ENCODE results near the gene BCKDK. TPM values are rescaled to one million over a fixed set of nuclear protein-coding genes. Genes with fewer than 3 reads are reported as not detected.
A peak's percentile ranks its signal among the peaks of the same experiment; 100 is the strongest.
"Not testable (repeated sequence)": the region's sequence is repeated elsewhere in the genome, so short reads cannot be mapped to it uniquely, and the experiment has no call there.

BCKDK gene
- polyA plus RNA-seq, 4 donors = 23.8 to 30.5 (median 27.6) TPM

DNA sequence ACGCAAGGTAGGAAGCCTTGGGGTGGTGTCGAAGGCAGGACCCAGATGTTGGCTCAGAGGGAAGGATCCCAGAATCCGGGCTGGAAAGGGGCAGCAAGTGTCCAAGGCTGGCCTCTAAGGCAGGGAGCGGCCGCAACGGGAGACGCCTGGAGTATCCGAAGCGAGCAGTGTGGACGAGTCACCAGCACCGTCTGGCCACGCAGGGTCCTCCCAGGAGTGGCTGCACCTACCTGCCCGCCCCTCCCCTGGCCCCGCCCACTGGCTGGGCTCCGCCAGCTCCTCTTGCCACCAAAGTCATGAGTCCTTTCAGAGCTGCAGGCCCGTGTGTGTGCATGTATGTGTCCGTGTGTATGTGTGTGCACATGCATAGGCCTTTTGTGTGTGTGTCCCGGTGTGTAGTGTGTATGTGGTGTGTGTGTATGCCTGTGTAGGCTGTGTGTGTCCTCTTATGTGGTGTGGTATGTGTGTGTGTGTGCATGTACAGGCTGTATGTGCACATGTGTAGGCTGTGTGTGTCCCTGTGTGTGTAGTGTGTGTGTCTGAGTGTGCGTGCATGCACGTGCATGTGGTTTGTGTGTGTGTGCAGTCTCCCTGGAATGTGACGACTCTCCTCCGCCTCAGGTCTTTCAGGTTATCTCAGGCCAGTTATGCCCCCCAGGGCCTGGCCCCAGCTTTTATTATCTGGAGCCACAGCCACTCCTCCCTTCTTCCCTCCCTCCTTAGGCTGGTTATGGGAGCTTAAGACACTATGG is 27.5 kb downstream of the BCKDK start, which contains the start of gene PRSS8:
TSS of gene PRSS8 (minus strand) at position 193 of the 752 bp plus-strand sequence. CDS start 229 bp downstream, outside the sequence.
- H3K9me3 ChIP-seq (ENCODE audit: control insufficient read depth in 2 of 2, insufficient read depth in 1 of 2, low read depth in 1 of 2, low read length in 1 of 2) = no peaks in the 10 kb centered on the region
- no peaks in the 10 kb centered on the region for H3K27me3 ChIP-seq (ENCODE audit: control insufficient read depth in 3 of 3, insufficient read depth in 3 of 3, low read length in 3 of 3)
- H3K4me1 ChIP-seq (ENCODE audit: control insufficient read depth in 3 of 3, insufficient read depth in 2 of 3, low read depth in 1 of 3, low read length in 2 of 3) = peaks cover 0 to 68% (median 8%) of the 10 kb centered on the region in 3 donors
- H3K4me3 ChIP-seq (ENCODE audit: low read depth in 1 of 3, low read length in 3 of 3) = peak within 1 kb of the TSS; percentile 51 to 94 (median 94)
- DNase-seq (peak; percentile 95), FAIRE-seq (no peak)
- WGBS, 3 donors = 21 to 46% (median 29%) methylated on average over 20 to 22 of the region's 22 CpGs
- H3K36me3 ChIP-seq (ENCODE audit: control insufficient read depth in 3 of 3, insufficient read depth in 2 of 3, low read depth in 1 of 3, low read length in 3 of 3) = peaks cover 0 to 40% (median 0%) of the 10 kb centered on the region in 3 donors
- H3K27ac ChIP-seq (ENCODE audit: low read depth in 1 of 3, low read length in 2 of 3) = peak within 1 kb of the TSS; percentile 90 to 98 (median 94)

GRCh38 chr16:31136287-31136662 is 28.1 kb downstream of the BCKDK start:
- no peak for DNase-seq
- H3K4me1 ChIP-seq (ENCODE audit: control insufficient read depth in 3 of 3, insufficient read depth in 2 of 3, low read depth in 1 of 3, low read length in 2 of 3) = peaks cover 2 to 69% (median 9%) of the 10 kb centered on the region in 3 donors
- H3K36me3 ChIP-seq (ENCODE audit: control insufficient read depth in 3 of 3, insufficient read depth in 2 of 3, low read depth in 1 of 3, low read length in 3 of 3) = peaks cover 0 to 35% (median 0%) of the 10 kb centered on the region in 3 donors
- no peak overlapping the region for H3K4me3 ChIP-seq (ENCODE audit: low read depth in 1 of 3, low read length in 3 of 3)
- FAIRE-seq = no peak
- no peaks in the 10 kb centered on the region for H3K27me3 ChIP-seq (ENCODE audit: control insufficient read depth in 3 of 3, insufficient read depth in 3 of 3, low read length in 3 of 3)
- H3K27ac ChIP-seq (ENCODE audit: low read depth in 1 of 3, low read length in 2 of 3) = no peak overlapping the region
- no peaks in the 10 kb centered on the region for H3K9me3 ChIP-seq (ENCODE audit: control insufficient read depth in 2 of 2, insufficient read depth in 1 of 2, low read depth in 1 of 2, low read length in 1 of 2)
- 69 to 80% (median 76%) methylated on average over 6 of the region's 6 CpGs for WGBS, 3 donors

DNA sequence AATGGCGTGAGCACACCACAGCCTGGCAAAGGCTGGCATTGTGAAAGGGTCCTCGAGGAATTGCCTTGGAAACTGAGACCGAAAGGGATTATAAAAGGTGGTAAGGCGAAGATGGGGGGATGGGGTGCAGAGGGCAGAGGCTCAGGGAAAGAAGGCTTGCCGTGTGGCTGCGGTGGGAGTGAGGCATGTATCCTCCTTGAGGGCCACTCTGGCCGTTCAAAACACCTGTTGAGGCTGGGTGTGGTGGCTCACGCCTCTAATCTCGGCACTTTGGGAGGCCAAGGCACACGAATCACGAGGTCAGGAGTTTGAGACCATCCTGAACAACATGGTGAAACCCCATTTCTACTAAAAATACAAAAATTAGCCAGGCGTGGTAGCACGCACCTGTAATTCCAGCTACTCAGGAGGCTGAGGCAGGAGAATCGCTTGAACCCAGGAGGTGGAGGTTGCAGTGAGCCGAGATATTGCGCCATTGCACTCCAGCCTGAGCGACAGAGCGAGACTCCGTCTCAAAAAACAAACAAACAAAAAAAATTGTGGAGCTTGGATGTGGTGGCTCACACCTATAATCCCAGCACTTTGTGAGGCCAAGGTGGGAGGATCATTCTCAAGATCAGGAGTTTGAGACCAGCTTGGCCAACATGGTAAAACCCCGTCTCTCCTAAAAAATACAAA is 28.8 kb downstream of the BCKDK start:
- H3K27me3 ChIP-seq (ENCODE audit: control insufficient read depth in 3 of 3, insufficient read depth in 3 of 3, low read length in 3 of 3); H3K27ac ChIP-seq (ENCODE audit: low read depth in 1 of 3, low read length in 2 of 3); DNase-seq; H3K9me3 ChIP-seq (ENCODE audit: control insufficient read depth in 2 of 2, insufficient read depth in 1 of 2, low read depth in 1 of 2, low read length in 1 of 2); H3K4me3 ChIP-seq (ENCODE audit: low read depth in 1 of 3, low read length in 3 of 3); FAIRE-seq: not testable (repeated sequence)
- WGBS, 3 donors = 71 to 88% (median 74%) methylated on average over 20 of the region's 20 CpGs
- H3K36me3 ChIP-seq (ENCODE audit: control insufficient read depth in 3 of 3, insufficient read depth in 2 of 3, low read depth in 1 of 3, low read length in 3 of 3) = peaks cover 0 to 28% (median 0%) of the 10 kb centered on the region in 3 donors
- peaks cover 4 to 69% (median 11%) of the 10 kb centered on the region in 3 donors for H3K4me1 ChIP-seq (ENCODE audit: control insufficient read depth in 3 of 3, insufficient read depth in 2 of 3, low read depth in 1 of 3, low read length in 2 of 3)

- peak overlapping the region; percentile 84 to 93 (median 92) for H3K27ac ChIP-seq (ENCODE audit: low read depth in 1 of 3, low read length in 2 of 3)
- no peak overlapping the region for H3K4me3 ChIP-seq (ENCODE audit: low read depth in 1 of 3, low read length in 3 of 3)
- FAIRE-seq (no peak), DNase-seq (peak; percentile 93 to 96)
- peaks cover 4 to 53% (median 11%) of the 10 kb centered on the region in 3 donors for H3K4me1 ChIP-seq (ENCODE audit: control insufficient read depth in 3 of 3, insufficient read depth in 2 of 3, low read depth in 1 of 3, low read length in 2 of 3)
- 16 to 44% (median 32%) methylated on average over 26 to 27 of the region's 27 CpGs for WGBS, 3 donors
- H3K9me3 ChIP-seq (ENCODE audit: control insufficient read depth in 2 of 2, insufficient read depth in 1 of 2, low read depth in 1 of 2, low read length in 1 of 2) = no peaks in the 10 kb centered on the region
- H3K27me3 ChIP-seq (ENCODE audit: control insufficient read depth in 3 of 3, insufficient read depth in 3 of 3, low read length in 3 of 3) = no peaks in the 10 kb centered on the region
- peaks cover 0 to 9% (median 0%) of the 10 kb centered on the region in 3 donors for H3K36me3 ChIP-seq (ENCODE audit: control insufficient read depth in 3 of 3, insufficient read depth in 2 of 3, low read depth in 1 of 3, low read length in 3 of 3)
These were observed 30.7 kb downstream of the BCKDK start for GRCh38 chr16:31138621-31139578.

DNA sequence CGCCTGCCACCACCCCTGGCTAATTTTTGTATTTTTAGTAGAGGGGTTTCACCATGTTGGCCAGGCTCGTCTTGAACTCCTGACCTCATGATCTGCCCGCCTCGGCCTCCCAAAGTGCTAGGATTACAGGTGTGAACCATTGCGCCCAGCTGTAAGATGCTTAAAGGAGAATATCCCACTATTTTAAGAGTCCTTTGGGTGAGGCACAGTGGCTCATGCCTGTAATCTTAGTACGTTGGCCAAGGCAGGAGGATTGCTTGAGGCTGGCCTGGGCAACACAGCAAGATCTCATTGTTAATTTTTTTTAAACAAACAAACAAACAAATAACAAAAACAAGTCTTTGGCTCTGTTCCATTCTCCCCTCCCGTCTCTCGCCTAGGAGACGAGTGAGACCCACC is 32.9 kb downstream of the BCKDK start:
- not testable (repeated sequence) for FAIRE-seq, DNase-seq

GRCh38 chr16:31141489-31142108 is 33.4 kb downstream of the BCKDK start:
- Histone ChIP-seq H3K9me3 (ENCODE audit: control insufficient read depth in 2 of 2, insufficient read depth in 1 of 2, low read depth in 1 of 2, low read length in 1 of 2) (no peaks in the 10 kb centered on the region), H3K27ac (ENCODE audit: low read depth in 1 of 3, low read length in 2 of 3) (peak overlapping the region; percentile 89 to 99 (median 92)), H3K4me1 (ENCODE audit: control insufficient read depth in 3 of 3, insufficient read depth in 2 of 3, low read depth in 1 of 3, low read length in 2 of 3) (peaks cover 4 to 43% (median 11%) of the 10 kb centered on the region in 3 donors), H3K36me3 (ENCODE audit: control insufficient read depth in 3 of 3, insufficient read depth in 2 of 3, low read depth in 1 of 3, low read length in 3 of 3) (no peaks in the 10 kb centered on the region), H3K27me3 (ENCODE audit: control insufficient read depth in 3 of 3, insufficient read depth in 3 of 3, low read length in 3 of 3) (no peaks in the 10 kb centered on the region), H3K4me3 (ENCODE audit: low read depth in 1 of 3, low read length in 3 of 3) (peak overlapping the region in 2 of 3 donors; percentile 25 to 27)
- DNase-seq (no peak), FAIRE-seq (no peak)
- WGBS, 3 donors = 23 to 32% (median 29%) methylated on average over 10 of the region's 10 CpGs

More for the DNA sequence above, 32.9 kb downstream of the BCKDK start:
- Histone ChIP-seq H3K4me1 (ENCODE audit: control insufficient read depth in 3 of 3, insufficient read depth in 2 of 3, low read depth in 1 of 3, low read length in 2 of 3) (peaks cover 4 to 48% (median 11%) of the 10 kb centered on the region in 3 donors), H3K27ac (ENCODE audit: low read depth in 1 of 3, low read length in 2 of 3) (peak overlapping the region; percentile 89 to 99 (median 92))
- H3K4me3 ChIP-seq (ENCODE audit: low read depth in 1 of 3, low read length in 3 of 3); H3K36me3 ChIP-seq (ENCODE audit: control insufficient read depth in 3 of 3, insufficient read depth in 2 of 3, low read depth in 1 of 3, low read length in 3 of 3); H3K27me3 ChIP-seq (ENCODE audit: control insufficient read depth in 3 of 3, insufficient read depth in 3 of 3, low read length in 3 of 3); H3K9me3 ChIP-seq (ENCODE audit: control insufficient read depth in 2 of 2, insufficient read depth in 1 of 2, low read depth in 1 of 2, low read length in 1 of 2): not testable (repeated sequence)
- 73 to 86% (median 83%) methylated on average over 9 of the region's 9 CpGs for WGBS, 3 donors

- H3K27ac ChIP-seq (ENCODE audit: low read depth in 1 of 3, low read length in 2 of 3) = peak overlapping the region; percentile 89 to 99 (median 92)
- 2 to 8% (median 4%) methylated on average over 64 to 89 of the region's 89 CpGs for WGBS, 3 donors
- H3K4me3 ChIP-seq (ENCODE audit: low read depth in 1 of 3, low read length in 3 of 3) = peak overlapping the region; percentile 9 to 56 (median 27)
- H3K9me3 ChIP-seq (ENCODE audit: control insufficient read depth in 2 of 2, insufficient read depth in 1 of 2, low read depth in 1 of 2, low read length in 1 of 2) = no peaks in the 10 kb centered on the region
- FAIRE-seq = no peak
- peaks cover 4 to 40% (median 11%) of the 10 kb centered on the region in 3 donors for H3K4me1 ChIP-seq (ENCODE audit: control insufficient read depth in 3 of 3, insufficient read depth in 2 of 3, low read depth in 1 of 3, low read length in 2 of 3)
- DNase-seq = peak; percentile 99
- H3K27me3 ChIP-seq (ENCODE audit: control insufficient read depth in 3 of 3, insufficient read depth in 3 of 3, low read length in 3 of 3) = peaks cover 0 to 5% (median 0%) of the 10 kb centered on the region in 3 donors
- H3K36me3 ChIP-seq (ENCODE audit: control insufficient read depth in 3 of 3, insufficient read depth in 2 of 3, low read depth in 1 of 3, low read length in 3 of 3) = no peaks in the 10 kb centered on the region
These were observed 34.2 kb downstream of the BCKDK start for GRCh38 chr16:31142109-31143010.
